ENCODE data around the gene FAM124A.

GRCh38 chr13:51292000-51292565, 69.9 kb downstream of the FAM124A start:
- TF ChIP-seq CTCF (IDR thresholded peaks at IDR 0.05) (no peak), POLR2A (IDR thresholded peaks at IDR 0.05) (no peak), EP300 (IDR thresholded peaks at IDR 0.05) (no peak), POLR2AphosphoS5 (IDR thresholded peaks at IDR 0.05) (no peak)
